GM19351 (cell line): ENCODE results near the gene SPN.
"Not testable (repeated sequence)": the region's sequence is repeated elsewhere in the genome, so short reads cannot be mapped to it uniquely, and the experiment has no call there.

ENCODE experiments used
- ATAC-seq: cut with Tn5 transposase; IDR thresholded peaks from one replicate; pipeline ENCODE4 v1.9.1; 2021; ENCODE audit warnings: mild to moderate bottlenecking, moderate library complexity; ENCODE audit not compliant: unreplicated experiment

SPN gene

GRCh38 chr16:29644973-29645693 lies 17.9 kb upstream of the SPN start:
- ATAC-seq: no peak

GRCh38 chr16:29645694-29646187 lies 17.3 kb upstream of the SPN start:
- no peak for ATAC-seq

DNA sequence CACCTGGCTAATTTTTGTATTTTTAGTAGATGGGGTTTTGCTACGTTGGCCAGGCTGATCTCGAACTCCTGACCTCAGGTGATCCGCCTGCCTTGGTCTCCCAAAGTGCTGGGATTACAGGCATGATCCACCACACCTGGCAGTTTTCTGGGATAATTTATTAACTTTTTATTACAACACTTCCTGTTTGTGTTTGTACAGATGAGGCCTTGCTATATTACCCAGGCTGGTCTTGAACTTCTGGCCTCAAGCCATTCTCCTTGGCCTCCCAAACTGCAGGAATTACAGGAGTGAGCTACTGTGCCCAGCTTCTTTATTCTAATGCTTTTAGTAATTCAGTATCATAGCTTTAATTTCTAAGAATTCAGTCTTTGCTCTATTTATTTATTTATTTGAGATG lies 16.1 kb upstream of the SPN start:
- no peak for ATAC-seq

DNA sequence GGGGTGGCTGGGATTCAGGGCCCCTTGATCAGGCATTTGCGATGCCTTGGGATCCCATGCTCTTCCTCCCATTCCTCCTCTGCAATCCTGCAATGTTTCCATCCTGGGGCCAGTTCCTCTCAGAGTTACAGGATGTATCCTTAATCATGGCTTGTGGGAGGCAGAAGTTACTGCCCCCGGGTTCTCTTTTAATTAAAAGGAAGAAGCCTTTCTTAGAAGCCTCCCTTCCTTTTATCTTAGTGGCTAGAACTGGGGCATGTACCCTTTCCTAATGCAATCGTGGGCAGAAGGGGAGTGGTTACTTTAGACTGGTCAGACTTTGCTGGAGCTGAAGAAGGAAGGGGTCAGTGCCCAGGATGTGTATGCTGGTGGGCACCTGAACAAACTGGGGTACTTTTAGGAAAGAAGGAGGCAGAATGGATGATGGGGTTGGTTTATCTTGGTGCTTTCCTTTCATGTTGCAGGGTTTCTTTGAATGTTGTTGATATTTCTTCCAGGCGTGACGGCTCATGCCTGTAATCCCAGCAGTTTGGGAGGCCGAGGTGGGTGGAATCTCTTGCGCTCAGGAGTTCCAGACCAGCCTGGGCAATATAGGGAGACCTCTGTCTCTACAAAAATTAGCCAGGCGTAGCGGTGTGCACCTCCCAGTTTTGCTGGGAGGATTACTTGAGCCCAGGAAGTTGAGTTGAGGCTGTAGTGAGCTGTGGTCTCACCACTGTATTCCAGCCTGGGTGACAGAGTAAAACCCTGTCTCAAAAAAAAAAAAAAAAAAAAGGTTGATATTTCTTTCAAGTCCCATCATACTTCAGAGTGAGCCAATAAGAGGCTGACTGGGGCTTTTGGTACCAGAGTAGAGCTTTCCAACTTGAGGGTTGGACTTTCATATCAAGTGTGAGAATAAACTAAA lies 13.2 kb upstream of the SPN start:
- ATAC-seq: no peak

GRCh38 chr16:29650771-29651170 lies 12.3 kb upstream of the SPN start:
- ATAC-seq: no peak

- no peak for ATAC-seq
Observed at GRCh38 chr16:29651774-29652349, 11.2 kb upstream of the SPN start.

GRCh38 chr16:29653471-29653870 lies 9.6 kb upstream of the SPN start:
- no peak for ATAC-seq

DNA sequence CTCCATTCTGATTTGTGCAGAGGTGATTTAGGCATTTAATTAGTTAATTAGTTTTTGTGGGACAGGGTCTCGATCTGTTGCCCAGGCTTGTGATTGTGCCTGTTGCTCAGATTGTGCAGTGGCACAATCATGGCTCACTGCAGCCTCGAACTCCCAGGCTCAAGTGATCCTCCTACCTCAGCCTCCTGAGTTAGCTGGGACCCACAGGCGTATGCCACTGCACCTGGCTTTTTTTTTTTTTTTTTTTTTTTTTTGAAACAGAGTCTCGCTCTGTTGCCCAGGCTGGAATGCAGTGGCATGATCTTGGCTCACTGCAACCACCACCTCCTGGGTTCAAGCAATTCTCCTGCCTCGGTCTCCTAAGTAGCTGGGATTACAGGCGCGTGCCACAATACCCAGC lies 9.2 kb upstream of the SPN start:
- ATAC-seq: not testable (repeated sequence)

DNA sequence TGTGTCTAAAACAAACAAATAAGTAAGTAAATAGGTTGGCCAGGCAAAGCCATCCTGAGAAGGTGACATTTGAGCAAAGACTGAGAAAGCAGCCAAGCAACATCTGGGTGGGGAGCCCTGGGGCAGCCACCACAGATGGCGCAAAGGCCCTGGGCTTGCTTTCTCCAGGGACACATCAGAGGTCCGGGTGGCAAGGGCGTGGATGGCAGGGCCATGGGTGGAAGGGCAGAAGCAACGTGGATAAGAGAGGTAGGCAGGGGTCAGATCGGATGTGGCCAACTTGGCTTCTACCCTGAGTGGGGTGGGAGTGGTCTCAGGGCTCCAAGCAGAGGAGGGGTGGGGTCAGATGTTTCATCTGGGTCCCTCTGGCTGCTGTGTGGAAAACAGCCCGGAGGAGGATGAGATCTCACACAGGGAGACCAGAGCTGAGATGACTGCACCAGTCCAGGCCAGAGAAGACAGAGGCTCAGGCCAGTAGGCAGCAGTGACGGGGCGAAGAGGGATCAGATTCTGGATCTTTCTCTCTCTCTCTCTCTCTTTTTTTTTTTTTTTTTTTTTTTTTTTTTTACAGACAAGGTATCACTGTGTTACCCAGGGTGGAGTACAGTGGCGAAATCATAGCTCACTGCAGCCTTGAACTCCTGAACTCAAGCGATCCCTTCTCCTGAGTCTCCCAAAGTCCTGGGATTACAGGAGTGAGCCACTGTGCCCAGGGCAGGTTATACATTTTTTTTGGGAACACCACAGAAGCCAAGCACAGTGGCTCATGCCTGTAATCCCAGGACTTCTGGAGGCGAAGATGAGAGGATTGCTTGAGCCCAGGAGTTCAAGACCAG lies 6.1 kb upstream of the SPN start:
- no peak for ATAC-seq

DNA sequence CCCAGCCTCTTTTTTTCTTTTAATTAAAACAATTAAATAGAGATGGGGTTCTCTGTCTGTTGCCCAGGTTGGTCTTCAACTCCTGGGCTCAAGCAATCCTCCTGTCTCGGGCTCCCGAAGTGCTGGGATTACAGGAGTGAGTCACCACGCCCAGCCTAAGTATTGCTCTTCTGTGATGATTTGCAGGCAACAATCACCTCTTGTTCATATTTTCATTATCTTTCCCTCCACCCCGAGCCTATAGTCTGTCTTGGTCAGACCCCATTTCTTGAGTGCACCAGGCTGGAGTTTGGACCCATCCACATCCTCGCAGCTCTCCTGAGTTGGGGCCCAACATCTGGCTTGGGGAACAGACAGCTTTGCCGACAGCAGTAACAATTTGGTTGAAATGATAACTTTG lies 4.3 kb upstream of the SPN start:
- no peak for ATAC-seq

- no peak for ATAC-seq
Observed at GRCh38 chr16:29662000-29662728, 883 bp upstream of the SPN start.

- ATAC-seq: no peak
Observed at GRCh38 chr16:29662729-29663015, 375 bp upstream of the SPN start.

GRCh38 chr16:29663807-29664090 lies 702 bp downstream of the SPN start:
- ATAC-seq: no peak

GRCh38 chr16:29664091-29664921 lies 1.3 kb downstream of the SPN start:
- ATAC-seq: no peak

DNA sequence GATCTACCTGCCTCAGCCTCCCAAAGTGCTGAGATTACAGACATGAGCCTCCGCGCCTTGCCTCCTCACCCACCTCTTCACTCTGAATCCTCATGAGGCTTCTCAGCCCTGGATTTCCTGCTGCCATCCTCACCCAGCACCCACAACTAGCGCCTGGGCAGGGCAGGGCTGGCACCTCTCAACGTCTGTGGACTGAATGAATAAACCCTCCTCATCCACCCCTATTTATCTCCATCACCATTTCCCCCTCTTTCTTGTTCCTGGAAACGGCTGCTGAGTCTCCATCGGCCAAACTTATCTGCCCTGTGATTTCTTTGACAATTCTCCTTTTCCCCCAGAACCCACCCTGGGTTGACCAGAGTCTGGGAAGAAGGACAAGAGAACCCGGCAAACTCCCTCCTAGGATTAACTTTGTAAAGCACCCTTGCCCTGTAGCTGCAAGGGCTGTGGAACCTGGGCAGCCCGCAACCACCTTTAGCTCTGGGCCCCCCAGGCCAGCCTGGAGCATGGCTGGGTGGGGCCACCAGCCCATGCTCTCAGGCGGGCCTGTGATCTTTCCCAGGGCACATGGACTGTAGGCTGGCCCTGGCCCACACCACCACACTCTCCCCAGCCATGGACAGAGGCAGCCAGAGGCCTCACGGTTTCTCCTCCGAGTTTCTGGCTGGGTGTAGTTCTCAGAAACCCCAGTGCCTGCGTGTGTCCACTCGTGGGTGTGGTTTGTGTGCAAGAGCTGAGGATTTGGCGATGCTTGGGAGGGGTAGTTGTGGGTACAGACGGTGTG lies 2.4 kb downstream of the SPN start:
- no peak for ATAC-seq

DNA sequence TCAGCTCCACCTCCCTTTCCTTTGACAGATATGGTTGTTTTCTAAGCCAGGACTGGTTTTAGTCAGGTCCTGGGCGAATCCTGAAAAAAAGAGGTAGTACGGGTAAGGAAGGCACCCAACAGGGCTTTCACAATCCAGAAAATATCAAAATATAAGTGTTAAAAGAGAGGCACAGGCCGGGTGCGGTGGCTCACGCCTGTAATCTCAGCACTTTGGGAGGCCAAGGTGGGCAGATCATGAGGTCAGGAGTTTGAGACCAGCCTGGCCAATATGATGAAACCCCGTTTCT lies 4.2 kb downstream of the SPN start:
- not testable (repeated sequence) for ATAC-seq

DNA sequence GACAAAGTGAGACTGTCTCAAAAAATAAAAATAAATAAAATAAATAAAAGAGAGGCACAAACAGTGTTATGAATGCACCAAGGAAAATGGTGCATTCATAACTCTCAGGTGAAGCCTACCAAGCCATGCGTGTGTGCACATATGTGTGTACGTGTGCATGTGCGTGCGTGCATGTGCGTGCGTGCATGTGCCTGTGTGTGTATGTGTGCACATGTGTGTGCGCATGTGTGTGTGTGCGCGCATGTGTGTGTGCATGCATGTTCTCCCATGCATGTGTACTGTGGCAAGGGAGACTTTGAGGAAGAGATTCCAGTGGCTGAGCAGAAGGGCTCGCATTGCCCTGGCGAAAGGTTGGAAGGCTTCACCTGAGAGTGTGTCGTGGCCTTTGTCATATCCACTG lies 4.7 kb downstream of the SPN start:
- no peak for ATAC-seq

- ATAC-seq: no peak
Observed at GRCh38 chr16:29668267-29668666, 5.2 kb downstream of the SPN start.

DNA sequence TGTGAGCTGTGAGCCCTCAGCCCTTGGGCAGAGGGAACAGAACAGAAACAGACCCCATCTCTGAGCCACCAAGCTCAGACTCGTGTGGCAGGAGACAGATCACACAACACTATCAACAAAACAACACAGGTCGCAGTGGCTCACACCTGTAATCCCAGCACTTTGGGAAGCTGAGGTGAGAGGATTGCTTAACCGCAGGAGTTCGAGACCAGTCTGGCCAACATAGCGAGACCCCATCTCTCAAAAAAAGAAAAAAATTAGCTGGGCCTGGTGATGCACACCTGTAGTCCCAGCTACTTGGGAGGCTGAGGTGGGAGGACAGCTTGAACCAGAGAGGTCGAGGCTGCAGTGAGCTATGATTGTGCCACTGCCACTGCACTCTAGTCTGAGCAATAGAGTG lies 10.5 kb downstream of the SPN start:
- no peak for ATAC-seq
